Myocyte (in vitro differentiated cells): Measurements from ENCODE around the gene NOX3. TPM values are rescaled to one million over a fixed set of nuclear protein-coding genes. Genes with fewer than 3 reads are reported as not detected.
"Not testable (repeated sequence)": the region's sequence is repeated elsewhere in the genome, so short reads cannot be mapped to it uniquely, and the experiment has no call there.

ENCODE experiments used
- DNase-seq: peaks from one replicate; pipeline ENCODE4 v3.0.0-alpha.2; 2012; ENCODE audit warnings: low read depth
- polyA plus RNA-seq: library from polyadenylated mRNA; unstranded; fragments of >200 nt; gene quantifications from one replicate; pipeline ENCODE4 v1.2.1, GENCODE V29; 2012; ENCODE audit warnings: missing spikeins
- total RNA-seq: library from RNA; depleted of rRNA; stranded (reverse); fragments of >200 nt; gene quantifications from 2 replicates; pipeline ENCODE4 v1.2.3, GENCODE V29; 2014

Gene NOX3, protein sequence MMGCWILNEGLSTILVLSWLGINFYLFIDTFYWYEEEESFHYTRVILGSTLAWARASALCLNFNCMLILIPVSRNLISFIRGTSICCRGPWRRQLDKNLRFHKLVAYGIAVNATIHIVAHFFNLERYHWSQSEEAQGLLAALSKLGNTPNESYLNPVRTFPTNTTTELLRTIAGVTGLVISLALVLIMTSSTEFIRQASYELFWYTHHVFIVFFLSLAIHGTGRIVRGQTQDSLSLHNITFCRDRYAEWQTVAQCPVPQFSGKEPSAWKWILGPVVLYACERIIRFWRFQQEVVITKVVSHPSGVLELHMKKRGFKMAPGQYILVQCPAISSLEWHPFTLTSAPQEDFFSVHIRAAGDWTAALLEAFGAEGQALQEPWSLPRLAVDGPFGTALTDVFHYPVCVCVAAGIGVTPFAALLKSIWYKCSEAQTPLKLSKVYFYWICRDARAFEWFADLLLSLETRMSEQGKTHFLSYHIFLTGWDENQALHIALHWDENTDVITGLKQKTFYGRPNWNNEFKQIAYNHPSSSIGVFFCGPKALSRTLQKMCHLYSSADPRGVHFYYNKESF
- not detected in 2 replicates for total RNA-seq
- polyA plus RNA-seq = not detected

DNA sequence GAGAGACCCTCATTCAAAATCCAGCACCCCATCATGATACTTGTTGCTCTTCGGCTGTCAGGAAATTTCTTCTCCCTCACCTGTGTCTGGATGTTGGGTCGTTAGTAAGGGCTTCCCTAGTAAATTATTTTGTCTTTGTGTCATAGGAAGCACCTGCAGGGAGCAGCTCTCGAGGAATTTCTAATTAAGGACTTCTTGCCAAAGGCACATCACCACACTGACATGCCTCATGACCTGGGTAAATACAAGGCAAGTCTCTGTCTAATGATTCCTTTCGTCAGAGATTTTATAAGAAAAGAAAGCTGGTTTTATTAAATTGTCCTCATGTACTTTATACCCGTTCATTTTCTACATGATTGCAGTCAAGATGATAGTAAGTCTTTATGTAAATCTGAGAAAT, at the start of gene NOX3:
NOX3 (minus strand) TSS at position 74 of the 400 bp plus-strand sequence; CDS start at position 35, 39 bp downstream.
- DNase-seq = no peak

DNA sequence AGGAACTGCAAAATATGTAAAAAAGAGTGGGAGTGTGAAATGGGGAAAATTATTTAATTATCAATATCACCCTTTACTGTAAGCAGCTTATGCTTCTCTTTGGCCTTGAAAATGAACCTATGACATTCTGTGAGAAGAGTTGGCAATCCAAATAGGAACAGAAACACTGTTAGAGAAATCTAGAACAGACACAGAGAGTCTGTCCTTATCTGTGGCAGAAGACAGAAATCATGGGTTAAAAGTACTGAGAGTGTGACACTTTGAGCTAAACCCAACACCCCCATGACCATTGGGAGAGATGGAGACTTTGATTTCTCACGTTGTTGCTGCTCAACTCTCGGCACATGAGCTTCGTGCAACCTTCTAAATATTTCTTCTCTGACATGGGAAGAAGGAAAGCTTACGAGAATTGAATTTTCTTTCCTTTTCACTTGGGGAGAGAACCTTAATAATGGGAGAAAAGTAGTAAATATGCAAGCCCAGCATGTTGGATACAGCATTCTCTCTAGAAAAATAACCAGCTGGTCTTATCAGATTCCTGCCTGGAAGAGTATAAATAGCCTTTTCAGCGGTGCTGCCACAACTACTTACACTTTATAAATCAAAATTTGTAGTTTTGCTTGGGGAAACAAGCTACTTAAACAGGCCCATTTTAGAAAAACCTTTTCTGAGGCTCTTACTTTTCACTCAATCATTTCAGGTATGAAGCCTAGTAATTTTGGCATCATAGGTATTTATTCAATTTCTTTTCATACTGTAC, 49.4 kb upstream of the NOX3 start:
- no peak for DNase-seq

DNA sequence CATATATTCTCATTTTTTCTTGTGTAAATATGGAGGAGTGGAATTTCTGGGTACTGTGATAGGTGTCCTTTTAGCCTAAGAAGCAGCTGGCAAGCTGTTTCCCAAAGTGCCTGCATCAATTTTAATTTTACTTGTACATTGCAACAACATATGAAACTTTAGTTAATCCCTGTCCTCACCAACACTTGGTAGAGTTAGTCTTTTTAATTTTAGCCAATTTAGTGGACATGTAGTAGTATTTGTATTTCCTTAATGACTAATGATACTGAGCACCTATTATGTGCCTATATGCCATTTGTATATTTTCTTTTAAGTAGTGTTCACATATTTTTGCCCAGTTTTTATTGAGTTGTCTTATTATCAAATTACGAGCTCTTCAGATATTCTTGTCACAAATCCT, 46.8 kb upstream of the NOX3 start:
- no peak for DNase-seq

DNA sequence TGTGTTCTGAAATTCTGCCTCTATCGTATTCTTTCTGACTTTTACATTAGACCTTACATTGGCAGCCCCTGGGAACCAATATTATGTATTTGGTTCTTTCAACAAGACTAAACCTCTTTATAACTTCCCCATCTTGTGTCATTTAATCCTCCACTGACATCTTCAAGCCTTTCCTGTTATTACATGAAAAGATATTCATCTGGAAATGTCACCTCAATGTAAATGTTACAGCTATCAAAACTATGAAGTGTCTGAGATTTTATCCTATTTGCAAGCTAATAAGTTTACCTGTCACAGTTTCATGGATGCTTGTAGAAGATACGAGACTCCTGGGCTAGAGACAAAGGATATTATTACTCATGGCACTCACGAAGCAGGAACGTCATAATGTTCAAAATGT, 43.9 kb upstream of the NOX3 start:
- no peak for DNase-seq

DNA sequence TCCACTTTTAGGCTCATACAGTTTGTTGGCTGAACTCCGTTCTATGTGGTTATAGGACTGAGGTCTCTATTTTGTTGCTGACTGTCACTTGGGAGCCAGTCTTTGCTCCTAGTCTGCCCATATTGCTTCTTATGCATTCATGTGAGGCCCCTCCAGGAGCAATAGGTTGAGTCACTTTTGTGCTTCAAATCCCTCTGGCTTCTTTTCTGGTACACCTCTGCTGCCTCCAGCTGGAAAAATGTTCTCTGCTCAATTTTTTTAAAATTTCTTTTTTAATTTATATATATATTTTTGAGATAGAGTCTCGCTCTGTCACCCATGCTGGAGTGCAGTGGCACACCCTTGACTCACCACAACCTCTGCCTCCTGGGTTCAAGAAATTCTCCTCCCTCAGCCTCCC, 42.7 kb upstream of the NOX3 start:
- no peak for DNase-seq

DNA sequence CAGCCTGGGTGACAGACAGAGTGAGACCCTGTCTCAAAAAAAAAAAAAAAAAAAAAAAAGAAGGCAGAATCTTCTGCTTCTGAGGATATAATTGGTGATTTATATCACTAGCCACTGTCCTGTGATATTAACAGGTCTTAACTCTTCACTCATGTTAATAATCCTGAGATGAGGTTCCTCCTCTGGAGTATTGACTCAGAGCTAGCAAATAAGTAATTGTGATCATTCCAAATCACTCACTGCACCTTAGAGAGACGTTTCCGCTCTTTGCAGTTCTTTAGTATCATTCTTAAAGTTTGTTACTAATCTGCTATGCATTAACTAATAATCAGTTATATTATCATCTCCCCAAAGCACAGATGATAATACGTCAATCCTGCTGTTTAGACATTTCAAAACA, 41.6 kb upstream of the NOX3 start:
- DNase-seq = no peak

DNA sequence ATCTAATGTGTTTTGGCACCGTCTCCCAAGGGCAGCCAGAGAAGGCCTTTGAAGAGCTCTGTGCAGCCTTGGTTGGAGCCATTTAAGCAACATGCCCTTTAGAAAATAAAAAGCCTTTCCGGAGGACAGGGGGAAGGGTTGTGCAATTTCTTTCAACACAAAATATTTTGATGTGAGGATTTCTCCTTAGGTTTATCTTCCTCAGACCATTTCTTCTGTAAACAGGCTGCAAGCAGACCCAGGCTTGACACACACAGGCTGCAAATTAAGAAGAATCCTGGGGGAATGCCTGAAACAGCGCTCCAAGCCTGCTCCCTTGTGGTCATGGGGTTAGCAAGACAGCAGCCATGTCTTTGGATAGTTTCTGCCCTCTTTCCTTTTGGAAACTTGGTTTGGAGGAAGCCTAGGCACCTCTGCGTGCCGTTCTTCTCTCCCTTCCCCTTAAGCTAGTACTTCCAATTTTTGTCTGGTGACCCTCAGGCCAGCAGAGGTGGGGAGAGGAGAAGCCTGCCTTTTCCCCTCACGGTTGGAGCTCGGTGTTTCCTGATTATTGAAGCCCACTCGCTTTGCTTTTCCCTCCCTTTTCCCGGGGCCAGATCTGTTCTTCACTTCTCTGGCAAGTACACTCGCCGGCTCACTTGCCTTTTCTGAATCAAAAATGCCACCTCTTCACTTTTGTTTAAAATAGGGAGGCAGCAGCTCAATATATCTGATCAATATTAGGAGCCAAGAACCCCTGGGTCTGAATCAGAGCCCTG, 39.6 kb upstream of the NOX3 start:
- DNase-seq = peak; percentile 47

DNA sequence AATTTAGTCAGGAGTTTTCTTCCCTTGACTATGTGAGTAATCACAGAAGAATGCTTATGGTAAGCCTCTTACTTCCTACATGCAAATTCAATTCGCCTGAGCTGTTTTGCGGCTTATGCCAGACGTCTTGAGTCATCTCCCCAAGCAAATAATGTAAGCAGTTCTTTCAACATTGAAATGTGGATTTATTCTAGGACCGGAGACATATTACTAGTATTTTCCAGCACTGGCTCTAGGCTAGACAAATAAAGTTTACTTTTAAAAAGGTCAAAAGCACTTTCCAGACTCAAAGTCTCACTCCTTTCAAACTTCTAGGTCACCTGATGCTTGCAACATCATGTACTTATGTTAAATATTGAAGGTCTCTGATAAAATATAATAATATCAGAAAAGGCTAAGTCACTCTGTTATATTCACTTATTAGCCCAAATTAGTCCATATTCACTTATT, 38.1 kb upstream of the NOX3 start:
- peak; percentile 90 for DNase-seq

DNA sequence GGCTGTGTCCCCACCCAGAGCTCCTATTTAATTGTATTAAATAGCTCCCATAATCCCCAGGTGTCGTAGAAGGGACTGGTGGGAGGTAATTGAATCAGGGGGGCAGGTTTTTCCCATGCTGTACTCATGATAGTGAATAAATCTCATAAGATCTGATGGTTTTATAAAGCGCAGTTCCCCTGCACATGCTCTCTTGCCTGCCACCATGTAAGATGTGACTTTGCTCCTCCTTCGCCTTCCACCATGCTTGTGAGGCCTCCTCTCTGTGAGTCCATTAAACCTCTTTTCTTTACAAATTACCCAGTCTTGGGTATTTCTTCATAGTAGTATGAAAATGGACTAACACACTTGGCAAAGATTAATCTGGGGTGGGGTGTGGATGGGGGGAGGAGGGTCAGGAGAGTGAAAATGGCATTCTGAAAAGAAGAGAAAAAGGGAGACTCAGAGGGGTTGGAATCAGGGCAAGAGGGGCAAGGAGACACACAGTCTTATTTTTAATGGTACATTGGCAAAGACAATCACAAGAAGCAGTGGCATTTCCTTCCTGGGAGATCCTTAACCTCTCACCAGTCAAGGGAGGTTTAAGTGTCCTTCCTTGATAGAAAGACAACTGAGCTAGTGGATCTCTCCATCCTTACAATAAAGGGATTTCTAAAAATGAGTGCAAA, 37.5 kb upstream of the NOX3 start:
- DNase-seq = no peak

DNA sequence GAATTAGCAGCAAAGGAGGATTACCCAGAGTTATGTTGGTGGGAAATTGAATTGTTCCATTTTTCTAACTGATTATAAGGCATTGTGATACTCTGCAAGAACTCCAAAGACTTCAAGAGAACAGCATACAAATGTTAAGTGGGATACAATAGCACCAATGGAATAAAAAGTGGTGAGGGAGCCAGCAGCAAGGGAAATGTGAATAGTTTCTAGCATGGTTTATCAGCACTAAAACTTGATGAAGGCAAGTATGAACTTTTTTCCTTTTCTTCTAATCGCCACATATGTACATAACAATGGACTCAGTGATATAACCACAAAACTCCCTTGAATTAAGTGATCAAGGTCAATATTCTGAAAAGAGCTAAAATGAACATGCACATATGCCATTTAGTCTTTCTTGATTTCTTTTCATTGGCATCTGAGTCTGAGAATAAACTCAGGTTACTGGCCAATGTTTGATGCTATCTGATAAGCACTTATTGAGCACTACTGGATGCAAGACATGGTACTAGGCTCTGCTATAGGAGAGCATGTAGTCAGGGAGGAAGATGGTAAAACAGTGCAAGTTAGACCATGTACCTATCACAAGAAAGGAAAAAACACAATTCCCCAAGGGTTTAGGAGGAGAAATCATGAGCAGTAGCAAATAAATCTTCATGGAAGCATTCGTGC, 36.6 kb upstream of the NOX3 start:
- no peak for DNase-seq

DNA sequence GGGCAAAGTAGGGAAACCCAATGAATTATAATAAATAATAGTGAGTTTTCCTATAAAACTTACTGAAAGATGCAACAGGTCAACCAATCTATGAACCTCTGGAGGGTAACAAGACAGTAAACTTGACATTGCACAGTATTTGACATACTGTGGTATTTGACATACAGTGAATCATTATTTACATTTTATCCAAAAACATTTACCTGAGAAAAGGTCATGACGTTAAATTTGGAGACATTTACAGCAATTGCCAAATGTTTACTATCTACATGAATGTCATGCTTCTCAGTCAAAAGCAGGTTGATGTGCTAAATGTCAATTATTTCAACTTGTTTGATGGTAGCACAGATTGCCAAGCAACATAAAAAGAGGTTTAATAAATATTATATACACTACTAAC, 35.8 kb upstream of the NOX3 start:
- no peak for DNase-seq

DNA sequence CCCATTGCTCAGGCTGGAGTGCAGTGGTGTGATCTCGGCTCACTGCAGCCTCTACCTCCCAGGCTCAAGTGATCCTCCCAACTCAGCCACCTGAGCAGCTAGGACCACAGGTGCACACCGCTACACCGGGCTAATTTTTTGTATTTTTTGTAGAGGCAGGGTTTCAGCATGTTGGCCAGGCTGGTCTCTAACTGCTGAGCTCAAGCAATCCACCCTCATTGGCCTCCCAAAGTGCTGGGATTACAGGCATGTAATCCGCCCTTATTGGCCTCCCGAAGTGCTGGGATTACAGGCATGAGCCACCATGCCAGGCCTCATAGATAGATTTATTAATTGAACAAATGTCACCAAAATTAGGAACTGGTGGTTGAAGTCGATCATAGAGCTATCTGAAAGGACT, 32.6 kb upstream of the NOX3 start:
- not testable (repeated sequence) for DNase-seq

DNA sequence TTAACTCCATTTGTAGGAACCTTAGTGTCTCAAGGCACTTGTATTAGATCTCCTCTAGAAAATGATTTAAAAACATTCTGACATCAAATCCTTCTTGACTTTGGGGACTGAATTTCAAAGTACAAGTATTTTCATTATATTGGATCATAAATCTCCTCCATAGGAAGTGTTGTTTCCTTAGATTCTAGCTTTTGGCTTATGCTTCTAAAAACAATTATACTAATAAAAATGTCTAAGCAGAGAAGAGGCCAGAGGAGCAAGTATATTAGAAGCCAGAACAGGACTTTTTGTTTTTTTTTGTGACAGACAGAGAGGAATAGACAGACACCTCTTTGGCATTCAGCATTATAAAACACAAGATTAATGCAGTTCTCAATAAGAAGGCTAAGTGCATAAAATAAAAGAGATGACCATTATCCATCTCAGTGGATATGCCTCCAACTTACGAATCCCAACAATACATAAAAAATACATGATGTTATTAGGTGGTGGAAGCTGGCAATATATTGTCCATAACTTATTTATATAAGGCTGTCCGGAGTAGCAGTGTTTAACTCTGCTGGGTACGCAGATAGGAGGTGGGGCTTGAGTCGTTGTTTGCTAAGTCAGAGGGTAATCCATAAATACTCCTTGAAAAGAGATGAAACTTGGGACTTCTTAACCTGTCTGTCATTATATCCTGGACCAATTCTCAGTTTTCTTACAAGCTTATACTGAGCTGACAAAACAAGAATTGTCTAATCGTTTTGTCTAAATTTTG, 31.9 kb upstream of the NOX3 start:
- DNase-seq = no peak

DNA sequence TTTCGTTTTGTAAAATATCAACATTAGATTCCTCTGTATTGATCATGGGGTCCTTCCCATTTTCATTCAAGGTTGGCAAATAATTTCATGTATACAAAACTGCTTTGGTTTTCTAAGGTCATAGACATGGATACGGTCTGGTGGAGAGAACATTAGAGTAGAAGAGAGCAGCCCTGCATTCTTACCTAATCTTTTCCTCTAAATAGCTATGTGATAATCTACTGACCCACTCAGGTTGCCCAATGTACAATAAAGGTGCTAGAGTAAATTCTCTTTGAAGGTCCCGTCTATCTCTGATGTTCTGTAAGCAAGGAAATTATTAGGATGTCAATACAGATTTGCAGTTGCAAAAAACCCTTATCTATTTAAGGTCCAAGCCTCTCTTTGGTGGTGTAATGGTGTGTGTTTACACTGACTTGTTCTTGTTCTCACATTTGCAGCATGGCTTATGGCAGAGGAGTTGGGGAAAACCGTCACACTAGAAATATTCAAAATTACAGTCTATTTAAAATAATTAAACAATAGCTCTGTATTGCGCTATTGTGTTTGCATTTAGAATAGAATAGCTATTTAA, 31.2 kb upstream of the NOX3 start:
- no peak for DNase-seq

DNA sequence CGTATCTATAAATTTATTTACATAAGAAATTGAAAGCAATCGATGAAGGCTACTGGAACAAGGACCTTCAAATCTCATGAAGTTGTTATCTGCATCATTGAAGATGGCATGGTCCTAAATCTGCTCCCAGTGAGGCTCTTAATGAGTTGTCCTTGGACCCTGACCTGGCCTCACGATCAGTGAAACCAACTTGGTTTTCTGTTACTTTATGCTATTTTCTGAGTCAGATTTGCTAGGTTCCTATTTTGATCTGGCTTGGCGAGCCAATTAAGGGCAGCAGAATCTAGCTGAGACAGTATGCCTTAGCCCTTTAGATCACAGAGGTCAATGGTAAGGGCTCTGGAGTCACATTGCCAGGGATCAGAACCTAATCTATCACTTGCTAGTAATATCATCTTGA, 30.1 kb upstream of the NOX3 start:
- DNase-seq = no peak

DNA sequence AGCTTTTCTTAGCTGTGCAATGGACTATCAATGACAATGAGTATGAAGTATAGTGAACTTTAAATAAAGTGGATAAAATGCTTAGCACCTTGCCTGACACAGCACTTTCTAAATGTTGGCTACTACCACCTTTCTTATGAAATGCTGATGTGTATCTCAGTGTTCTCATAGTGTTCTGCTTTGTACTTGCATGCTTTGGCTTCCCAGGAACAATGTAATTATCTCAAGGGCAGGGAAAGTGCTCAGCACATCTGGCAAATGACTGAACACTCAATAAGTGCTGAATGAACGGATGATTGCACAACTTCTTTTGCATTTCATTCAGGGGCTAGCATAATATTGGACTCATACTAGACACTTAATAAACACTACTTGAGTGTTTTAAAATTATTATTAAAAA, 28.2 kb upstream of the NOX3 start:
- no peak for DNase-seq

DNA sequence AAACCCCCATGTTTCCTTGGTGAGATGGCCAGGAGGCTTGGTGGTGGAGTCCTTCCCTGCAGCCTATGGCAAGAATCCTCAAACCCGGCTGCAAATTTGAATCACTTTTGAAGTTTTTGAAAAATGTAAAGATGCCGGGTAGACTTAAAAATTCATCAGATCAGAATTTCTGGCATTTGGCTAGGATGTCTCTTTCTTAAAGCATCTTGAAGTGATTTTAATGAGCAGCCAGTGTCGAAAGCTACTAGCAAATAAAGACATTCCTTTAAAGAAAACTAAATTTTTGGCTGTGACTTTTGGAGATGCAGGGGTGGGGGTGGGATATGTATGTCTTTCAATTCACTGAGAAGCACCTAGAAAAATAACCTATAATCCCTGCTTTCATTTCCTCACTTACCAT, 25.6 kb upstream of the NOX3 start:
- no peak for DNase-seq

DNA sequence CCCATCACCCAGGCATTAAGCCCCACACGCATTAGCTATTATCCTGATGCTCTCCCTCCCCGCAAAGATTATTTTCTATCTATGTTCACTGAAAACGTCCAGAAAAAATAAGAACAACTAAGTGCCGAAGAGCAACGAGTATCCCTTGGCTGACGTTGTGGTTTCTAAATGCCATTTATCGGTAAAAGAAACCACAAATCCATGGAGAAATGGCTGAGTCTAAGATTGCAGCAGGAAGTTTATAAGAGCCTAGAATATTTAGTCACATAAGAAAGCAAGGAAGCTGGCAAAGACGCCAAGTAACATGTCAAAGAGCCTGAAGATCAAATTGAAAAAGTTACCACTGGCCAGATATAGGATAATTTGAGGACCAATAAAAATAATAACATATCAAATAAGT, 18.1 kb upstream of the NOX3 start:
- DNase-seq = no peak

DNA sequence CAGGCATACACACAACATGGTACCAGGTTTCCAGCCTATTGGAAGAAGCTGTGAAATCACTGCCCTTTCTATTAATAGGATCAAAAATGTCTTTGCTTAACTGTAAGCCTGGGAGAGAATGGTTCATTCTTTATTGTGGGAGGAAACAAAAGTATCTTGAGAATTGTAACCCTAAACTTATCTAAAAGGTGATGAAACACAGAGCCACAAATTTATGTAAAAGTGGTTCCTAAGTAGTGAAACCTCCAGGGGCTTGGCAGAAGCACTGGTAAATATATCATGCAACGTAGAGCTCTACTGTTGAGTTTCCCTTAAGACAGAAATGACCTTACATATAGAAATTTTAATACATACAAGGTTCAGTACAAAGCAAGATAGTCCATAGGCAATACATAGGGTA, 17.2 kb upstream of the NOX3 start:
- no peak for DNase-seq
